Endothelial cell of umbilical vein (primary cell): ENCODE measurements around the gene EXD1. TPM values are rescaled to one million over a fixed set of nuclear protein-coding genes. Genes with fewer than 3 reads are reported as not detected.
A peak's percentile ranks its signal among the peaks of the same experiment; 100 is the strongest.

Experiments
- BruUV-seq: library from RNA; stranded (reverse); fragments of 400-500 nt; replicated peaks from 2 replicates; lab custom pipeline; 2021; lab: Mats Ljungman, UMichigan
- CTCF ChIA-PET: fragments of 300-600, 350-600 bp; sonication (Branson Sonifier 250); formaldehyde crosslinking; loops from one replicate; lab custom pipeline; 2021; ENCODE audit warnings: antibody characterized with exemption, inconsistent platforms; lab: Charles Lee
- POLR2A ChIA-PET: fragments of 300-600, 350-600 bp; sonication (Branson Sonifier 250); formaldehyde crosslinking; loops from one replicate; lab custom pipeline; 2021; ENCODE audit warnings: antibody characterized with exemption, inconsistent platforms; lab: Charles Lee
- DNase-seq: peaks from one replicate; pipeline ENCODE4 v3.0.0-alpha.2; 2011; ENCODE audit warnings: low read depth, low spot score
- FAIRE-seq: peaks from 2 replicates; lab custom pipeline; 2011; peaks lifted over from hg19 to GRCh38; lab: Jason Lieb, UNC
- H2AFZ ChIP-seq: 2 replicates; pipeline ENCODE4 v1.6.0; 2012; ENCODE audit warnings: low read depth, low read length, control low read depth, inconsistent platforms
- H3K27ac ChIP-seq: 2 replicates; pipeline ENCODE4 v1.5.1; 2011; ENCODE audit warnings: low read depth, mild to moderate bottlenecking, control low read depth, low read length, moderate library complexity; ENCODE audit not compliant: insufficient read depth
- H3K27me3 ChIP-seq, 2 experiments: 2 replicates each; pipeline versions ENCODE4 v1.6.0 to v1.6.1; 2011; ENCODE audit warnings: low read length in 2 of 2, mixed read lengths in 1 of 2; ENCODE audit not compliant: control insufficient read depth in 2 of 2, insufficient read depth in 2 of 2
- H3K36me3 ChIP-seq, 2 experiments: 2 replicates in 1 of 2; 3 replicates in 1 of 2; pipeline ENCODE4 v1.5.1; 2011; ENCODE audit warnings: low read length in 2 of 2, mild to moderate bottlenecking in 1 of 2, moderate library complexity in 1 of 2; ENCODE audit not compliant: control insufficient read depth in 2 of 2, insufficient read depth in 2 of 2; ENCODE audit errors: extremely low read depth in 1 of 2
- H3K4me1 ChIP-seq: 3 replicates; pipeline ENCODE4 v1.5.1; 2011; ENCODE audit warnings: mild to moderate bottlenecking, low read length; ENCODE audit not compliant: control insufficient read depth, insufficient read depth; ENCODE audit errors: extremely low read depth
- H3K4me2 ChIP-seq: 2 replicates; pipeline ENCODE4 v1.6.1; 2011; ENCODE audit warnings: low read length, control low read depth, mixed read lengths; ENCODE audit not compliant: insufficient read depth
- H3K4me3 ChIP-seq, 3 experiments: fragments of 200-600 bp in 1 of 3; sonication (generic), shearing (Covaris generic) in 1 of 3; replicated peaks in 1 of 3; 2 replicates each; pipeline ENCODE4 v1.5.1; 2011 to 2016; ENCODE audit warnings: control low read depth in 3 of 3, low read length in 3 of 3, mild to moderate bottlenecking in 2 of 3, inconsistent platforms in 1 of 3, low read depth in 1 of 3, moderate library complexity in 1 of 3; ENCODE audit not compliant: insufficient read depth in 1 of 3
- H3K79me2 ChIP-seq: 2 replicates; pipeline ENCODE4 v1.6.0; 2012; ENCODE audit warnings: low read length, inconsistent platforms; ENCODE audit not compliant: control insufficient read depth, insufficient read depth
- H3K9ac ChIP-seq: replicated peaks from 2 replicates; pipeline ENCODE3; 2011; ENCODE audit warnings: low read length, control low read depth; ENCODE audit not compliant: insufficient read depth; ENCODE audit errors: extremely low read depth
- H3K9me1 ChIP-seq: replicated peaks from 3 replicates; pipeline ENCODE4 v1.6.0; 2011; ENCODE audit warnings: mild to moderate bottlenecking, low read length; ENCODE audit not compliant: control insufficient read depth, insufficient read depth; ENCODE audit errors: extremely low read depth
- H3K9me3 ChIP-seq: replicated peaks from 2 replicates; pipeline ENCODE4 v1.5.1; 2012; ENCODE audit warnings: low read length, inconsistent platforms; ENCODE audit not compliant: control insufficient read depth, insufficient read depth
- H4K20me1 ChIP-seq: replicated peaks from 2 replicates; pipeline ENCODE3; 2011; ENCODE audit warnings: mild to moderate bottlenecking, low read length; ENCODE audit not compliant: control insufficient read depth, insufficient read depth; ENCODE audit errors: extremely low read depth
- EZH2 ChIP-seq: IDR thresholded peaks from 2 replicates; pipeline ENCODE4 v1.6.1; 2012; ENCODE audit warnings: borderline replicate concordance, low read depth, mild to moderate bottlenecking, moderate library complexity, low read length, inconsistent platforms; ENCODE audit not compliant: severe bottlenecking
- FOS ChIP-seq: IDR thresholded peaks from 2 replicates; pipeline ENCODE4 v1.6.1; 2011; ENCODE audit warnings: mild to moderate bottlenecking, low read length, moderate library complexity, borderline replicate concordance; ENCODE audit not compliant: insufficient read depth
- GATA2 ChIP-seq: IDR thresholded peaks from 2 replicates; pipeline ENCODE4 v1.7.0; 2011; ENCODE audit warnings: low read depth, mild to moderate bottlenecking, moderate library complexity, mixed read lengths, low read length; ENCODE audit not compliant: insufficient read length, insufficient read depth
- JUN ChIP-seq: IDR thresholded peaks from 2 replicates; pipeline ENCODE4 v1.6.1; 2011; ENCODE audit warnings: borderline replicate concordance, low read depth; ENCODE audit not compliant: insufficient read length, insufficient read depth
- MYC ChIP-seq: IDR thresholded peaks from one replicate; pipeline ENCODE4 v1.6.1; 2011; ENCODE audit warnings: mild to moderate bottlenecking, low read depth, low read length
- POLR2A ChIP-seq: IDR thresholded peaks from 2 replicates; pipeline ENCODE4 v1.6.1; 2012; ENCODE audit warnings: low read depth, mild to moderate bottlenecking, control low read depth, low read length
- POLR2AphosphoS5 ChIP-seq: IDR thresholded peaks from 2 replicates; pipeline ENCODE4 v1.6.1; 2012; ENCODE audit warnings: low read depth, mild to moderate bottlenecking, control low read depth, low read length, moderate library complexity; ENCODE audit not compliant: insufficient read depth
- dilution Hi-C: fragments of 300-500 bp; cut with MboI; formaldehyde crosslinking; loops from one replicate; pipeline ENCODE4 v1.15.0; 2019; ENCODE audit warnings: low sequenced_read_pairs; ENCODE audit not compliant: extremely low pct_ligation_motif_present
- intact Hi-C: fragments of 100-400 bp; cut with micrococcal nuclease; formaldehyde crosslinking; loops from one replicate; pipeline ENCODE4 v1.10.0; 2022
- polyA plus RNA-seq, 4 experiments: library from polyadenylated mRNA; depleted of rRNA in 3 of 4; stranded (reverse) in 3 of 4; unstranded in 1 of 4; fragments of >200 nt; gene quantifications; 2 replicates each; pipeline versions ENCODE4 v1.2.1 to v1.2.3, GENCODE V29; 2011 to 2012; ENCODE audit warnings: missing spikeins in 1 of 4
- total RNA-seq: library from RNA; stranded (reverse); gene quantifications from 2 replicates; pipeline ENCODE4 v1.2.3, GENCODE V29; 2021
- TF ChIP-seq, protein P1 (sequence below): IDR thresholded peaks from 2 replicates; pipeline ENCODE4 v1.6.1; 2011; ENCODE audit not compliant: insufficient read depth, insufficient read length
- TF ChIP-seq, protein P2 (sequence below), 2 donors: IDR thresholded peaks; 1 replicate in 1 of 2; 2 replicates in 1 of 2; pipeline ENCODE4 v1.5.1; 2011; ENCODE audit warnings: low read length in 2 of 2, mild to moderate bottlenecking in 2 of 2, moderate library complexity in 2 of 2, control low read depth in 1 of 2, inconsistent platforms in 1 of 2, low read depth in 1 of 2; ENCODE audit not compliant: insufficient read depth in 1 of 2; ENCODE audit errors: extremely low read depth in 1 of 2

Gene EXD1
- total and polyA plus RNA-seq, 2 donors (not counting 3 experiments of a cell fraction or from before 2014, with no cell fraction given): not detected

DNA sequence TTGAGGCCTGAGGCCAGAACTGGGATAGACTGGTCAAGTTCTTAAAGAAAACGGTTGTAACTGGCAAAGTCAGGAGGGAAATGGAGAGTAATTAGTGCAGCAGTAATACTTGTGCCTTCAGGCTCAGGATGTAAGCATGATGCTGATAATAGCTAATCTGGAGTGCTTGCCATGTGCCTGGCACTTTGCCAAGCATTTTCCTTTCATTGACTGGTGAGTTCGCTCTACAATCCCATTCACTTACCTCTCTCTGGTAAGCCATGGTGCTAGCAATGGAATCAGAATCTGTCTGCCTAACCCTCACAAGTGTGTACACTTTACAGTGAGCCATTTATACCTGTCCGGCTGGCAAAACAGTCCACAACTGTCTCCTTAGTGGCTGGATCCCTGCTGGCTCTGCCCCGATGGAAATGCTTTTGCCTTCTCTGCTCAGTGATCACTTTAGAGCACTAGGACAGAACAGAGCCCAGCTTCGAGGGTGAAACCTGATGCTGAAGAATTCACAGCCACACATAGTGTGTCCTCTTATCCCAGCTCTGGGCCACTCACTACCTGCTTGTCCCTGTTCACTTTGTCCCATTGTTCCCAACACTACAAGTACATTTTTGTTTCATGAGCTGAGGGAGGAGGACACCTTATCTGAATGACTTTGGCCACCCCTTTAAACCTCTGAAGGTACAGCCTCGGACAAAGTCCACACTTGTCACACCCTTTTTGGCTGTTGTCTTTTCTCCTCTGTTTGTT lies 10.8 kb upstream of the EXD1 start:
- Histone ChIP-seq H3K4me1 (peaks cover 9% of the 10 kb centered on the region), H3K9me3 (no peaks in the 10 kb centered on the region), H3K79me2 (peaks cover 7% of the 10 kb centered on the region), H4K20me1 (no peaks in the 10 kb centered on the region), H3K36me3 (peaks cover 3 to 4% of the 10 kb centered on the region in 2 experiments), H3K9me1 (no peaks in the 10 kb centered on the region), H3K9ac (no peak overlapping the region), H3K4me2 (no peak overlapping the region), H2AFZ (peak overlapping the region; percentile 6), H3K27ac (no peak overlapping the region), H3K27me3 (no peaks in the 10 kb centered on the region), H3K4me3 (no peak overlapping the region)
- dilution Hi-C loops (no loop called here), intact Hi-C loops (no loop called here)
- no TSS peak for BruUV-seq
- CTCF ChIA-PET: interaction anchor here (0.6 kb wide), 2 partner anchors 10 to 168 kb away, joined by 3 to 4 read pairs; partner anchors contain the start of genes CHP1 and EXD1
- peak; percentile 84 for FAIRE-seq
- DNase-seq: peak; percentile 92
- POLR2A ChIA-PET: no interaction called here
- TF ChIP-seq POLR2AphosphoS5 (peak; percentile 25), EZH2 (no peak), MYC (peak; percentile 59)
- TF ChIP-seq, protein P1, sequence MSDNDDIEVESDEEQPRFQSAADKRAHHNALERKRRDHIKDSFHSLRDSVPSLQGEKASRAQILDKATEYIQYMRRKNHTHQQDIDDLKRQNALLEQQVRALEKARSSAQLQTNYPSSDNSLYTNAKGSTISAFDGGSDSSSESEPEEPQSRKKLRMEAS: peak; percentile 56

DNA sequence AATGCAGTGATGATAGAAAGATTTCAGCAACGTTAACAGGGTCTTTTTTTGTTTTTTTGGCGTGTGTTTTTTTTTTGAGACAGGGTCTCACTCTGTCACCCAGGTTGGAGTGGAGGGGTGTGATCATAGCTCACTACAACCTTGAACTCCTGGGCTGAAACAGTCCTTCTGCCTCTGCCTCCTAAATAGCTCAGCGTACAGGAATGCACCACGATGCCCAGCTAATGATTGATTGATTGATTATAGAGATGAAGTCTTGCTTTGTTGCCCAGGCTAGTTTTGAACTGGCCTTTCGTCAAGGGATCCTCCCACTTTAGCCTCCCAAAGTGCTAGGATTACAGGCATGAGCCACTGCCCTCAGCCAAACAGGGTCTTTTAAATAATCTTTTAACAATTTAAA lies 7.5 kb upstream of the EXD1 start:
- CTCF ChIA-PET: no interaction called here
- H3K79me2 ChIP-seq: peaks cover 18% of the 10 kb centered on the region
- FAIRE-seq: no peak

More for the DNA sequence above, 7.5 kb upstream of the EXD1 start:
- H3K4me2 ChIP-seq: no peak overlapping the region
- H3K36me3 ChIP-seq: no peaks in the 10 kb centered on the region
- DNase-seq: no peak
- dilution Hi-C loops (no loop called here), intact Hi-C loops (no loop called here)
- no peaks in the 10 kb centered on the region for H3K9me1 ChIP-seq
- no peak overlapping the region for H3K27ac ChIP-seq
- peaks cover 3% of the 10 kb centered on the region for H4K20me1 ChIP-seq
- H2AFZ ChIP-seq: no peak overlapping the region
- H3K4me1 ChIP-seq: peaks cover 9% of the 10 kb centered on the region
- no TSS peak for BruUV-seq
- H3K27me3 ChIP-seq: no peaks in the 10 kb centered on the region
- POLR2A ChIA-PET: no interaction called here
- H3K9ac ChIP-seq: no peak overlapping the region
- TF ChIP-seq FOS (no peak), POLR2A (no peak), POLR2AphosphoS5 (no peak), GATA2 (no peak), MYC (no peak), EZH2 (no peak), JUN (no peak)
- TF ChIP-seq, protein P2, sequence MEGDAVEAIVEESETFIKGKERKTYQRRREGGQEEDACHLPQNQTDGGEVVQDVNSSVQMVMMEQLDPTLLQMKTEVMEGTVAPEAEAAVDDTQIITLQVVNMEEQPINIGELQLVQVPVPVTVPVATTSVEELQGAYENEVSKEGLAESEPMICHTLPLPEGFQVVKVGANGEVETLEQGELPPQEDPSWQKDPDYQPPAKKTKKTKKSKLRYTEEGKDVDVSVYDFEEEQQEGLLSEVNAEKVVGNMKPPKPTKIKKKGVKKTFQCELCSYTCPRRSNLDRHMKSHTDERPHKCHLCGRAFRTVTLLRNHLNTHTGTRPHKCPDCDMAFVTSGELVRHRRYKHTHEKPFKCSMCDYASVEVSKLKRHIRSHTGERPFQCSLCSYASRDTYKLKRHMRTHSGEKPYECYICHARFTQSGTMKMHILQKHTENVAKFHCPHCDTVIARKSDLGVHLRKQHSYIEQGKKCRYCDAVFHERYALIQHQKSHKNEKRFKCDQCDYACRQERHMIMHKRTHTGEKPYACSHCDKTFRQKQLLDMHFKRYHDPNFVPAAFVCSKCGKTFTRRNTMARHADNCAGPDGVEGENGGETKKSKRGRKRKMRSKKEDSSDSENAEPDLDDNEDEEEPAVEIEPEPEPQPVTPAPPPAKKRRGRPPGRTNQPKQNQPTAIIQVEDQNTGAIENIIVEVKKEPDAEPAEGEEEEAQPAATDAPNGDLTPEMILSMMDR (IDR thresholded peaks at IDR 0.05; ENCODE audit: extremely low read depth in 1 of 2, insufficient read depth in 1 of 2, low read depth in 1 of 2, low read length in 2 of 2): no peak
- TF ChIP-seq, protein P1: no peak
- H3K9me3 ChIP-seq: no peaks in the 10 kb centered on the region
- no peak overlapping the region for H3K4me3 ChIP-seq
